WTC11 (cell line): ENCODE measurements around the gene ARHGAP28. TPM values are rescaled to one million over a fixed set of nuclear protein-coding genes. Genes with fewer than 3 reads are reported as not detected.

Experiments used
- ATAC-seq: fragments of 200-7000 bp; cut with Tn5 transposase; 2 replicates; pipeline ENCODE4 v1.10.0; 2021; ENCODE audit warnings: mild to moderate bottlenecking, moderate library complexity
- CTCF ChIA-PET: fragments of 300-600 bp; sonication (Branson Sonifier 250); formaldehyde crosslinking; loops from one replicate; lab custom pipeline; 2021; ENCODE audit warnings: antibody characterized with exemption; lab: Charles Lee
- POLR2A ChIA-PET: fragments of 350-600 bp; sonication (Branson Sonifier 250); formaldehyde crosslinking; loops from one replicate; lab custom pipeline; 2021; ENCODE audit warnings: antibody characterized with exemption; lab: Charles Lee
- DNase-seq: peaks from one replicate; pipeline ENCODE4 v3.0.0; 2021; ENCODE audit warnings: low spot score
- H3K27ac Mint-ChIP-seq: 2 replicates; pipeline ENCODE4 v1.8.0; 2021; ENCODE audit warnings: mixed read lengths
- H3K27me3 Mint-ChIP-seq: 2 replicates; pipeline ENCODE4 v1.8.0; 2021; ENCODE audit warnings: low read depth, mild to moderate bottlenecking, moderate library complexity, mixed read lengths
- H3K36me3 Mint-ChIP-seq: 2 replicates; pipeline ENCODE4 v1.8.0; 2021; ENCODE audit warnings: mixed read lengths
- H3K4me1 Mint-ChIP-seq: 2 replicates; pipeline ENCODE4 v1.8.0; 2022; ENCODE audit warnings: mixed read lengths
- H3K4me3 Mint-ChIP-seq: 2 replicates; pipeline ENCODE4 v1.8.0; 2021; ENCODE audit warnings: mild to moderate bottlenecking, moderate library complexity, mixed read lengths
- H3K9me3 Mint-ChIP-seq: 2 replicates; pipeline ENCODE4 v1.8.0; 2021; ENCODE audit warnings: mixed read lengths
- ELF4 ChIP-seq: sonication (generic); formaldehyde crosslinking; IDR thresholded peaks from 2 replicates; pipeline ENCODE4 v1.8.1; 2022; ENCODE audit warnings: low read depth, mild to moderate bottlenecking, moderate library complexity, missing genetic modification reagents
- EMX1 ChIP-seq: fragments of 250-450 bp; sonication (Bioruptor Pico); IDR thresholded peaks from 2 replicates; pipeline ENCODE4 v1.8.0; 2021; ENCODE audit warnings: mild to moderate bottlenecking
- ETV6 ChIP-seq: sonication (generic); formaldehyde crosslinking; IDR thresholded peaks from 2 replicates; pipeline ENCODE4 v1.8.1; 2022; ENCODE audit warnings: mild to moderate bottlenecking, missing genetic modification reagents
- GABPB1 ChIP-seq: sonication (generic); formaldehyde crosslinking; IDR thresholded peaks from 2 replicates; pipeline ENCODE4 v1.8.1; 2023; ENCODE audit warnings: mild to moderate bottlenecking, missing genetic modification reagents
- JAZF1 ChIP-seq: fragments of 250-450 bp; sonication (Bioruptor Pico); IDR thresholded peaks from 2 replicates; pipeline ENCODE4 v1.9.0; 2021; ENCODE audit warnings: moderate library complexity, mild to moderate bottlenecking, inconsistent platforms
- NFYB ChIP-seq: sonication (generic); formaldehyde crosslinking; conservative IDR thresholded peaks from 2 replicates; pipeline ENCODE4 v1.8.0; 2022; ENCODE audit warnings: low read depth, missing genetic modification reagents
- TEAD1 ChIP-seq: sonication (generic); formaldehyde crosslinking; IDR thresholded peaks from 2 replicates; pipeline ENCODE4 v1.8.0; 2022; ENCODE audit warnings: mild to moderate bottlenecking, missing genetic modification reagents
- ZNF121 ChIP-seq: sonication (generic); formaldehyde crosslinking; IDR thresholded peaks from 2 replicates; pipeline ENCODE4 v1.8.0; 2023; ENCODE audit warnings: missing genetic modification reagents
- ZNF138 ChIP-seq: sonication (generic); formaldehyde crosslinking; conservative IDR thresholded peaks from 2 replicates; pipeline ENCODE4 v1.8.1; 2022; ENCODE audit warnings: mild to moderate bottlenecking, moderate library complexity, missing genetic modification reagents
- ZNF317 ChIP-seq: sonication (generic); formaldehyde crosslinking; IDR thresholded peaks from 2 replicates; pipeline ENCODE4 v1.8.1; 2023; ENCODE audit warnings: low read depth, mild to moderate bottlenecking, moderate library complexity, missing genetic modification reagents, borderline replicate concordance
- total RNA-seq: library from RNA; stranded (reverse); gene quantifications from 3 replicates; pipeline ENCODE4 v1.2.3, GENCODE V29; 2021
- TF ChIP-seq, protein P1 (sequence below): sonication (generic); formaldehyde crosslinking; IDR thresholded peaks from 2 replicates; pipeline ENCODE4 v1.8.1; 2023; ENCODE audit warnings: mild to moderate bottlenecking, missing genetic modification reagents
- TF ChIP-seq, protein P2 (sequence below): sonication (generic); formaldehyde crosslinking; IDR thresholded peaks from 2 replicates; pipeline ENCODE4 v1.8.0; 2022; ENCODE audit warnings: missing genetic modification reagents
- TF ChIP-seq, protein P3 (sequence below): sonication (generic); formaldehyde crosslinking; IDR thresholded peaks from 2 replicates; pipeline ENCODE4 v1.8.0; 2023; ENCODE audit warnings: missing genetic modification reagents, mild to moderate bottlenecking, borderline replicate concordance

The ARHGAP28 gene
- total RNA-seq, 1 experiment from 2014 or later: 14.8 TPM

DNA sequence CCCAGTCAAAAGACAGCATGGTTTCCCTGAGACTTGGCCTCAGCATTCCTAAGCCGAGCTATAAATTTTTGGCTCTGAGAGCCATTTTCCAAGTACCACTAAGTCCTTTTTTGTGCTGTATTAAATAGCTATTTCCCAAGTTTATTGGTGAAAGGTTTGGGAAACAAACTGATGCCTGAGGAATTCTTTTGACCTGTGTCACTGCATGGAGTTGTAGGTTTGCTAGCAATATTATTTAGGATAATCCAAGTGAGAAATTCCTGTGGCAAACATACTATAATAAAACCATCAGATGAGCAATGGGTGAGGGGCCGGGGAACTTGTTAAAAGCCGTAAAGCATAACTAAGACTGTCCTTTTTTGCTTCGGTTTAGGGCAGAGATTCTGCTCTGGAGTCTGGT is 28.4 kb downstream of the ARHGAP28 start (continued):
- TF ChIP-seq, protein P1, sequence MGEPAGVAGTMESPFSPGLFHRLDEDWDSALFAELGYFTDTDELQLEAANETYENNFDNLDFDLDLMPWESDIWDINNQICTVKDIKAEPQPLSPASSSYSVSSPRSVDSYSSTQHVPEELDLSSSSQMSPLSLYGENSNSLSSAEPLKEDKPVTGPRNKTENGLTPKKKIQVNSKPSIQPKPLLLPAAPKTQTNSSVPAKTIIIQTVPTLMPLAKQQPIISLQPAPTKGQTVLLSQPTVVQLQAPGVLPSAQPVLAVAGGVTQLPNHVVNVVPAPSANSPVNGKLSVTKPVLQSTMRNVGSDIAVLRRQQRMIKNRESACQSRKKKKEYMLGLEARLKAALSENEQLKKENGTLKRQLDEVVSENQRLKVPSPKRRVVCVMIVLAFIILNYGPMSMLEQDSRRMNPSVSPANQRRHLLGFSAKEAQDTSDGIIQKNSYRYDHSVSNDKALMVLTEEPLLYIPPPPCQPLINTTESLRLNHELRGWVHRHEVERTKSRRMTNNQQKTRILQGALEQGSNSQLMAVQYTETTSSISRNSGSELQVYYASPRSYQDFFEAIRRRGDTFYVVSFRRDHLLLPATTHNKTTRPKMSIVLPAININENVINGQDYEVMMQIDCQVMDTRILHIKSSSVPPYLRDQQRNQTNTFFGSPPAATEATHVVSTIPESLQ (CRISPR knock-in tag): no peak
- no peak for TF ChIP-seq ELF4 (CRISPR knock-in tag)
- TF ChIP-seq JAZF1 (CRISPR knock-in tag): no peak
- no peak for TF ChIP-seq GABPB1
- TF ChIP-seq ZNF138 (CRISPR knock-in tag): no peak
- no peak for TF ChIP-seq NFYB (CRISPR knock-in tag)

DNA sequence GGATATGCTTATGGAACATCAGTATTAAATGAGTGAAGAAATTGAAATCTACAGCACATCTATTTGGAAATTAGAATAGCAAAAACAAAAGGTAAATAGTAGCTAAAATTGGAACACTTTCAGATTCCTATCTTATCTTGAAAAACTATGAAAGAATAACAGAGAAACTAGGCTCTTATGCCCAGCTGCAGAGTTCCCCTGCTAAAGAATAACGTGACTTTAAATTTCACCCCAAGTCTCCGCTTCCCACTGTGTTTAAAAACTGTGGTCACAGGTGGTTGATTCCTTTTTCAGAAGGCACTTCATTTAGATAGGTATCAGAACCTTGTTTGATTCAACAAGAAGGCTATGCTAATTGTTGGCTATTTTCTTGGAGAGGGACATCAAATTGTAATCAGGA is 30.1 kb downstream of the ARHGAP28 start:
- no peak; the same call in 1 of the 2 replicates for ATAC-seq
- H3K4me1 Mint-ChIP-seq: peaks cover 58% of the 10 kb centered on the region
- no peak overlapping the region for H3K4me3 Mint-ChIP-seq
- CTCF ChIA-PET: no interaction called here
- no peaks in the 10 kb centered on the region for H3K9me3 Mint-ChIP-seq
- no peaks in the 10 kb centered on the region for H3K36me3 Mint-ChIP-seq
- peak overlapping the region; percentile 13 for H3K27ac Mint-ChIP-seq
- TF ChIP-seq, protein P2, sequence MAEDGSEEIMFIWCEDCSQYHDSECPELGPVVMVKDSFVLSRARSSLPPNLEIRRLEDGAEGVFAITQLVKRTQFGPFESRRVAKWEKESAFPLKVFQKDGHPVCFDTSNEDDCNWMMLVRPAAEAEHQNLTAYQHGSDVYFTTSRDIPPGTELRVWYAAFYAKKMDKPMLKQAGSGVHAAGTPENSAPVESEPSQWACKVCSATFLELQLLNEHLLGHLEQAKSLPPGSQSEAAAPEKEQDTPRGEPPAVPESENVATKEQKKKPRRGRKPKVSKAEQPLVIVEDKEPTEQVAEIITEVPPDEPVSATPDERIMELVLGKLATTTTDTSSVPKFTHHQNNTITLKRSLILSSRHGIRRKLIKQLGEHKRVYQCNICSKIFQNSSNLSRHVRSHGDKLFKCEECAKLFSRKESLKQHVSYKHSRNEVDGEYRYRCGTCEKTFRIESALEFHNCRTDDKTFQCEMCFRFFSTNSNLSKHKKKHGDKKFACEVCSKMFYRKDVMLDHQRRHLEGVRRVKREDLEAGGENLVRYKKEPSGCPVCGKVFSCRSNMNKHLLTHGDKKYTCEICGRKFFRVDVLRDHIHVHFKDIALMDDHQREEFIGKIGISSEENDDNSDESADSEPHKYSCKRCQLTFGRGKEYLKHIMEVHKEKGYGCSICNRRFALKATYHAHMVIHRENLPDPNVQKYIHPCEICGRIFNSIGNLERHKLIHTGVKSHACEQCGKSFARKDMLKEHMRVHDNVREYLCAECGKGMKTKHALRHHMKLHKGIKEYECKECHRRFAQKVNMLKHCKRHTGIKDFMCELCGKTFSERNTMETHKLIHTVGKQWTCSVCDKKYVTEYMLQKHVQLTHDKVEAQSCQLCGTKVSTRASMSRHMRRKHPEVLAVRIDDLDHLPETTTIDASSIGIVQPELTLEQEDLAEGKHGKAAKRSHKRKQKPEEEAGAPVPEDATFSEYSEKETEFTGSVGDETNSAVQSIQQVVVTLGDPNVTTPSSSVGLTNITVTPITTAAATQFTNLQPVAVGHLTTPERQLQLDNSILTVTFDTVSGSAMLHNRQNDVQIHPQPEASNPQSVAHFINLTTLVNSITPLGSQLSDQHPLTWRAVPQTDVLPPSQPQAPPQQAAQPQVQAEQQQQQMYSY (CRISPR knock-in tag): no peak
- TF ChIP-seq GABPB1 (no peak), EMX1 (CRISPR knock-in tag) (no peak)
- TF ChIP-seq, all 79 proteins: peak for 0
- no peak for DNase-seq
- no peaks in the 10 kb centered on the region for H3K27me3 Mint-ChIP-seq
- POLR2A ChIA-PET: no interaction called here

DNA sequence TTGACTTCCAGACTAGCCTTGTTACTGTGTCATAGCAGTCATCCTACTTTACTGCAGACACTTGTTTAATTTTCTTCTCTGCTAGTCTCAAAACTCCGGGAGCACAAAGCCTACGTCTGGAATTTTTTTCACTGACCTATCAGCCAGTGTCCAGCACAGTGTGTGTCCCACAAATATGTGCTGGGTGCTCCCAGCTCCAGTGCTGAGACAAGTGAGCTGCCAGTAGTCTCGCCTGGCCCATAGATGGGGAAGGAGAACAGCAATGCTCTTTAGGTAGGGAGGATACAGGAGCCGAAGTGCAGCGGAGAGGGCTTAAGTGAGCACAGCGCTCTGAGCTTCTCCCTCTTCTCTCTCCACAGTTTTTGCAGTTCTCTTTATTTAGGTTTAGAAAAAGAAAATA is 34.0 kb downstream of the ARHGAP28 start:
- H3K27ac Mint-ChIP-seq: no peak overlapping the region
- no peak overlapping the region for H3K4me3 Mint-ChIP-seq
- no peaks in the 10 kb centered on the region for H3K9me3 Mint-ChIP-seq
- no peak for DNase-seq
- H3K27me3 Mint-ChIP-seq: no peaks in the 10 kb centered on the region
- H3K4me1 Mint-ChIP-seq: peaks cover 24% of the 10 kb centered on the region
- no peaks in the 10 kb centered on the region for H3K36me3 Mint-ChIP-seq
- no peak for ATAC-seq
- POLR2A ChIA-PET: no interaction called here
- no peak for TF ChIP-seq ZNF121 (CRISPR knock-in tag)
- TF ChIP-seq ETV6 (CRISPR knock-in tag): no peak
- no peak for TF ChIP-seq GABPB1
- no peak for TF ChIP-seq TEAD1 (CRISPR knock-in tag)
- TF ChIP-seq ZNF317 (CRISPR knock-in tag): no peak
- TF ChIP-seq, protein P3, sequence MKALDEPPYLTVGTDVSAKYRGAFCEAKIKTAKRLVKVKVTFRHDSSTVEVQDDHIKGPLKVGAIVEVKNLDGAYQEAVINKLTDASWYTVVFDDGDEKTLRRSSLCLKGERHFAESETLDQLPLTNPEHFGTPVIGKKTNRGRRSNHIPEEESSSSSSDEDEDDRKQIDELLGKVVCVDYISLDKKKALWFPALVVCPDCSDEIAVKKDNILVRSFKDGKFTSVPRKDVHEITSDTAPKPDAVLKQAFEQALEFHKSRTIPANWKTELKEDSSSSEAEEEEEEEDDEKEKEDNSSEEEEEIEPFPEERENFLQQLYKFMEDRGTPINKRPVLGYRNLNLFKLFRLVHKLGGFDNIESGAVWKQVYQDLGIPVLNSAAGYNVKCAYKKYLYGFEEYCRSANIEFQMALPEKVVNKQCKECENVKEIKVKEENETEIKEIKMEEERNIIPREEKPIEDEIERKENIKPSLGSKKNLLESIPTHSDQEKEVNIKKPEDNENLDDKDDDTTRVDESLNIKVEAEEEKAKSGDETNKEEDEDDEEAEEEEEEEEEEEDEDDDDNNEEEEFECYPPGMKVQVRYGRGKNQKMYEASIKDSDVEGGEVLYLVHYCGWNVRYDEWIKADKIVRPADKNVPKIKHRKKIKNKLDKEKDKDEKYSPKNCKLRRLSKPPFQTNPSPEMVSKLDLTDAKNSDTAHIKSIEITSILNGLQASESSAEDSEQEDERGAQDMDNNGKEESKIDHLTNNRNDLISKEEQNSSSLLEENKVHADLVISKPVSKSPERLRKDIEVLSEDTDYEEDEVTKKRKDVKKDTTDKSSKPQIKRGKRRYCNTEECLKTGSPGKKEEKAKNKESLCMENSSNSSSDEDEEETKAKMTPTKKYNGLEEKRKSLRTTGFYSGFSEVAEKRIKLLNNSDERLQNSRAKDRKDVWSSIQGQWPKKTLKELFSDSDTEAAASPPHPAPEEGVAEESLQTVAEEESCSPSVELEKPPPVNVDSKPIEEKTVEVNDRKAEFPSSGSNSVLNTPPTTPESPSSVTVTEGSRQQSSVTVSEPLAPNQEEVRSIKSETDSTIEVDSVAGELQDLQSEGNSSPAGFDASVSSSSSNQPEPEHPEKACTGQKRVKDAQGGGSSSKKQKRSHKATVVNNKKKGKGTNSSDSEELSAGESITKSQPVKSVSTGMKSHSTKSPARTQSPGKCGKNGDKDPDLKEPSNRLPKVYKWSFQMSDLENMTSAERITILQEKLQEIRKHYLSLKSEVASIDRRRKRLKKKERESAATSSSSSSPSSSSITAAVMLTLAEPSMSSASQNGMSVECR (CRISPR knock-in tag): no peak
- TF ChIP-seq, all 79 proteins: peak for 0
- CTCF ChIA-PET: interaction anchor here (2.1 kb wide), 1 partner anchor 11 kb away, joined by 6 read pairs; no protein-coding TSS in a partner anchor
